Upper lobe of left lung (tissue), 4 donors: Measurements from ENCODE around the gene LDLRAD2.

ENCODE experiments used
- EP300 ChIP-seq, 4 donors: sonication (generic); formaldehyde crosslinking; IDR thresholded peaks; one replicate each; pipeline ENCODE4 v1.5.1; 2017; ENCODE audit warnings: antibody characterized with exemption in 4 of 4, control low read depth in 2 of 4
- POLR2A ChIP-seq, 4 donors: fragments of 450-650 bp; IDR thresholded peaks; one replicate each; pipeline ENCODE4 v1.5.1; 2016 to 2017; ENCODE audit warnings: antibody characterized with exemption in 4 of 4, mild to moderate bottlenecking in 2 of 4
- TF ChIP-seq, protein P1 (sequence below), 6 experiments: fragments of 450-650 bp in 4 of 6; fragments of 200-600 bp in 2 of 6; sonication (generic) in 2 of 6; IDR thresholded peaks; one replicate each; pipeline ENCODE4 v1.5.1; 2016 to 2019; ENCODE audit warnings: antibody characterized with exemption in 6 of 6

DNA sequence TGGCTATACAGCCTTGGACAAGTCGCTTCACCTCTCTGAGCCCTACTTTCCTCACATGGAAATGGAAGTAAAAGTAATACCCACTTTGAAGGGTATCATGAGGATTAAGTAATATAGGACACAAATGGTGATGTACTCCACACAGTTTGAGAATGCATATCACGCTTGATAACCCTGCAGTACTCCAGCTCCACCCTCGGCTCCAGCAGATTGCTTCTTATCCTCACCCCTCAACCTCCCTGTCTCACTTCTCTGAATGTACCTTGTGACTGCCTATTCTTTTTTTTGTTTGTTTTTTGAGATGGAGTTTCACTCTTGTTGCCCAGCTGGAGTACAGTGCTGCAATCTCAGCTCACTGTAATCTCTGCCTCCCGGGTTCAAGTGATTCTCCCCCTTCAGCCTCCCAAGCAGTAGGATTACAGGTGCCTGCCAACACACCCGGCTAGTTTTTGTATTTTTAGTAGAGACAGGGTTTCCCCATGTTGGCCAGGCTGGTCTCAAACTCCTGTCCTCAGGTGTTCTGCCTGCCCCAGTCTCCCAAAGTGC is 55.5 kb downstream of the LDLRAD2 start:
- TF ChIP-seq, protein P1, sequence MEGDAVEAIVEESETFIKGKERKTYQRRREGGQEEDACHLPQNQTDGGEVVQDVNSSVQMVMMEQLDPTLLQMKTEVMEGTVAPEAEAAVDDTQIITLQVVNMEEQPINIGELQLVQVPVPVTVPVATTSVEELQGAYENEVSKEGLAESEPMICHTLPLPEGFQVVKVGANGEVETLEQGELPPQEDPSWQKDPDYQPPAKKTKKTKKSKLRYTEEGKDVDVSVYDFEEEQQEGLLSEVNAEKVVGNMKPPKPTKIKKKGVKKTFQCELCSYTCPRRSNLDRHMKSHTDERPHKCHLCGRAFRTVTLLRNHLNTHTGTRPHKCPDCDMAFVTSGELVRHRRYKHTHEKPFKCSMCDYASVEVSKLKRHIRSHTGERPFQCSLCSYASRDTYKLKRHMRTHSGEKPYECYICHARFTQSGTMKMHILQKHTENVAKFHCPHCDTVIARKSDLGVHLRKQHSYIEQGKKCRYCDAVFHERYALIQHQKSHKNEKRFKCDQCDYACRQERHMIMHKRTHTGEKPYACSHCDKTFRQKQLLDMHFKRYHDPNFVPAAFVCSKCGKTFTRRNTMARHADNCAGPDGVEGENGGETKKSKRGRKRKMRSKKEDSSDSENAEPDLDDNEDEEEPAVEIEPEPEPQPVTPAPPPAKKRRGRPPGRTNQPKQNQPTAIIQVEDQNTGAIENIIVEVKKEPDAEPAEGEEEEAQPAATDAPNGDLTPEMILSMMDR (IDR thresholded peaks at IDR 0.05) = no peak
- TF ChIP-seq POLR2A (IDR thresholded peaks at IDR 0.05) (no peak), EP300 (IDR thresholded peaks at IDR 0.05) (no peak)
